Vagina (tissue), 2 donors: ENCODE results near the gene CHMP1A. TPM values are rescaled to one million over a fixed set of nuclear protein-coding genes. Genes with fewer than 3 reads are reported as not detected.
"Not testable (repeated sequence)": the region's sequence is repeated elsewhere in the genome, so short reads cannot be mapped to it uniquely, and the experiment has no call there.

Experiments used
- DNase-seq, 2 donors: peaks; one replicate each; pipeline ENCODE4 v3.0.0-alpha.2; 2017; ENCODE audit errors: extremely low spot score in 2 of 2
- H3K27ac ChIP-seq: fragments of 200-600 bp; sonication (generic); one replicate; pipeline ENCODE4 v1.5.1; 2019
- H3K27me3 ChIP-seq: fragments of 200-600 bp; sonication (generic); one replicate; pipeline ENCODE4 v1.5.1; 2019
- H3K36me3 ChIP-seq, 2 donors: fragments of 200-600 bp; sonication (generic); one replicate each; pipeline ENCODE4 v1.5.1; 2017 to 2019
- H3K4me1 ChIP-seq: fragments of 200-600 bp; sonication (generic); one replicate; pipeline ENCODE4 v1.5.1; 2019
- H3K4me3 ChIP-seq, 2 donors: fragments of 200-600 bp; sonication (generic); 1 replicate in 1 of 2; 2 replicates in 1 of 2; pipeline ENCODE4 v1.5.1; 2016 to 2019
- H3K9me3 ChIP-seq: fragments of 200-600 bp; sonication (generic); one replicate; pipeline ENCODE4 v1.5.1; 2019
- CTCF ChIP-seq, 3 experiments: fragments of 450-650 bp in 2 of 3; fragments of 200-600 bp in 1 of 3; sonication (generic) in 1 of 3; IDR thresholded peaks; one replicate each; pipeline ENCODE4 v1.5.1; 2017 to 2019; ENCODE audit warnings: antibody characterized with exemption in 3 of 3, mild to moderate bottlenecking in 2 of 3, moderate library complexity in 2 of 3
- POLR2A ChIP-seq, 2 donors: fragments of 450-650 bp; IDR thresholded peaks; one replicate each; pipeline ENCODE4 v1.6.1; 2017; ENCODE audit warnings: antibody characterized with exemption in 2 of 2, mild to moderate bottlenecking in 2 of 2, moderate library complexity in 2 of 2
- POLR2AphosphoS5 ChIP-seq, 2 donors: sonication (generic); formaldehyde crosslinking; IDR thresholded peaks; one replicate each; pipeline ENCODE4 v1.9.0; 2017; ENCODE audit warnings: antibody characterized with exemption in 2 of 2, mild to moderate bottlenecking in 2 of 2, low read depth in 1 of 2; ENCODE audit not compliant: insufficient read depth in 1 of 2
- intact Hi-C: fragments of 100-400 bp; cut with DNase I; formaldehyde crosslinking; loops from one replicate; pipeline ENCODE4 v1.15.1; 2023
- total RNA-seq: library from RNA; depleted of rRNA; stranded (reverse); fragments of >200 nt; gene quantifications from one replicate; pipeline ENCODE4 v1.2.3, GENCODE V29; 2016

The CHMP1A gene
- total RNA-seq, 1 donor from 2014 or later: 117 TPM

- Histone ChIP-seq H3K4me1 (peaks cover 12% of the 10 kb centered on the region), H3K36me3 (no peaks in the 10 kb centered on the region), H3K9me3 (no peaks in the 10 kb centered on the region), H3K4me3 (no peak overlapping the region), H3K27ac (no peak overlapping the region), H3K27me3 (no peaks in the 10 kb centered on the region)
- intact Hi-C loops: no loop called here
- TF ChIP-seq CTCF (IDR thresholded peaks at IDR 0.05): no peak
- TF ChIP-seq POLR2A (IDR thresholded peaks at IDR 0.05): no peak
- no peak for TF ChIP-seq POLR2AphosphoS5 (IDR thresholded peaks at IDR 0.05; ENCODE audit: insufficient read depth in 1 of 2, low read depth in 1 of 2)
- DNase-seq: no peak
Measured at GRCh38 chr16:89638455-89638854, 19.1 kb downstream of the CHMP1A start.

- H3K27ac ChIP-seq: no peak overlapping the region
- intact Hi-C loops: no loop called here
- H3K4me3 ChIP-seq: no peak overlapping the region
- H3K4me1 ChIP-seq: peaks cover 12% of the 10 kb centered on the region
- no peaks in the 10 kb centered on the region for H3K9me3 ChIP-seq
- no peak for DNase-seq
- TF ChIP-seq CTCF (IDR thresholded peaks at IDR 0.05) (no peak), POLR2A (IDR thresholded peaks at IDR 0.05) (no peak), POLR2AphosphoS5 (IDR thresholded peaks at IDR 0.05; ENCODE audit: insufficient read depth in 1 of 2, low read depth in 1 of 2) (no peak)
- H3K27me3 ChIP-seq: no peaks in the 10 kb centered on the region
- no peaks in the 10 kb centered on the region for H3K36me3 ChIP-seq
Measured at GRCh38 chr16:89637379-89637778, 20.1 kb downstream of the CHMP1A start.

GRCh38 chr16:89636663-89637062 lies 20.8 kb downstream of the CHMP1A start:
- Histone ChIP-seq H3K9me3 (no peaks in the 10 kb centered on the region), H3K27ac (no peak overlapping the region), H3K27me3 (no peaks in the 10 kb centered on the region), H3K36me3 (no peaks in the 10 kb centered on the region), H3K4me3 (no peak overlapping the region), H3K4me1 (peaks cover 12% of the 10 kb centered on the region)
- no peak for TF ChIP-seq POLR2A (IDR thresholded peaks at IDR 0.05)
- no peak for TF ChIP-seq POLR2AphosphoS5 (IDR thresholded peaks at IDR 0.05; ENCODE audit: insufficient read depth in 1 of 2, low read depth in 1 of 2)
- TF ChIP-seq CTCF (IDR thresholded peaks at IDR 0.05): no peak
- DNase-seq: no peak
- intact Hi-C loops: no loop called here

GRCh38 chr16:89634463-89635385 lies 22.8 kb downstream of the CHMP1A start:
- intact Hi-C loops, H3K4me3 ChIP-seq, H3K27me3 ChIP-seq: not testable (repeated sequence)

GRCh38 chr16:89633064-89633631 lies 24.4 kb downstream of the CHMP1A start:
- intact Hi-C loops: no loop called here

More at GRCh38 chr16:89634463-89635385, 22.8 kb downstream of the CHMP1A start:
- H3K27ac ChIP-seq, H3K9me3 ChIP-seq, H3K4me1 ChIP-seq, H3K36me3 ChIP-seq, DNase-seq: not testable (repeated sequence)

More at GRCh38 chr16:89633064-89633631, 24.4 kb downstream of the CHMP1A start:
- Histone ChIP-seq H3K4me1 (no peaks in the 10 kb centered on the region), H3K27me3 (no peaks in the 10 kb centered on the region), H3K27ac (no peak overlapping the region), H3K4me3 (no peak overlapping the region), H3K9me3 (no peaks in the 10 kb centered on the region), H3K36me3 (no peaks in the 10 kb centered on the region)
- TF ChIP-seq POLR2AphosphoS5 (IDR thresholded peaks at IDR 0.05; ENCODE audit: insufficient read depth in 1 of 2, low read depth in 1 of 2): no peak
- TF ChIP-seq POLR2A (IDR thresholded peaks at IDR 0.05): no peak
- no peak for TF ChIP-seq CTCF (IDR thresholded peaks at IDR 0.05)
- DNase-seq: no peak
